GM19328 (cell line): Measurements from ENCODE around the gene GRIN3A.
"Not testable (repeated sequence)": the region's sequence is repeated elsewhere in the genome, so short reads cannot be mapped to it uniquely, and the experiment has no call there.

Experiments used
- ATAC-seq: cut with Tn5 transposase; IDR thresholded peaks from one replicate; pipeline ENCODE4 v1.9.1; 2021; ENCODE audit warnings: mild to moderate bottlenecking, moderate library complexity; ENCODE audit not compliant: unreplicated experiment

GRIN3A gene

DNA sequence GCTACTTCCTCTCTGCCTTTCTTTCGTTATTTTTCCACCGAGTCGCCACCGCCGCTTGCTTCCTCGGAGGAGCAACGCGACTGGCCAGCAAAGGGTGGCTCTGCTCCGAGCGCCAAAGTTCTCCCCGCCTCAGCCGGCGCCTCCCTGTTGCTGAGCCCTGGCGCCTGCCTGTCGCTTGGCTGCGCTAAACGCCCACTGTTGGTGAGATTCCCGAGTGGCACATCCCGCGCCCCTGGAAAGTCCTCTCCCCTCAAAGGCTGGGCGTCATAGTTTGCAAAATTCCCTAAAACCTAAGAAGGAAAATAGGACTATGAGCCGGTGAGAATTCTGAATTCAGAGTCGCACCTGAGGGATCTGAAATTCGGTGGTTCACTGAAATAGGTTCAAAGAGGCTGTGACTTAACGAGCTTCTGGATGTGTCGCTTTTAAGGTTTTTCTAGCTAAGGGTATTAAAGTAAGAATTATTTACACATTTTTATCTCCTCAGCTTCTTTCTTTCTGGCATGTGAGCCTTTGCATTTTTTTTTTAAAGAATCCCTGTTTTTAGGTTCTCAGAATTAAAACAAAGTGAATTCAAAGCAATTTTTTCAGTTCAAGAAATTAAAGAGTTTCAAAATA is at the start of gene GRIN3A:
TSS of gene GRIN3A (minus strand) at position 82 of the 618 bp plus-strand sequence. CDS start 668 bp downstream, outside the sequence.
- no peak for ATAC-seq

DNA sequence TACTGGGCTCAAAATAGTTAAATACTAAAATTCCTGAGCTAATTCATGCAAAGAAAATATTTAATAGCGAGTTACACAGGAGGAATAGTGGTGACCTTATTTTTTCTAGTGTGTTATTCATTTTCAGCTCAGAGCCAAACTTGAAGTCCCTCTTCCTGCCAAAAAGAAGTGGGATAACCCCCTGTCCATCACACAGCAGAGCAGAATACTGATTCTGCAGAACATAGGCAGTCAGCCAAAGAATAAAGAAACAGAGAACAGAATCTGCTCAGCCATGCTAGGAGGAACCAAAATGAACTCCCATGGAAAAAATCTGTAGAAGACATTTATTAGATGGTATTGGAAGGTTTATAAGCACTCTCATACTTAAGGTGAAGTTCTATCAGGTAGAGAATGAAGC is 49.4 kb upstream of the GRIN3A start:
- no peak for ATAC-seq

DNA sequence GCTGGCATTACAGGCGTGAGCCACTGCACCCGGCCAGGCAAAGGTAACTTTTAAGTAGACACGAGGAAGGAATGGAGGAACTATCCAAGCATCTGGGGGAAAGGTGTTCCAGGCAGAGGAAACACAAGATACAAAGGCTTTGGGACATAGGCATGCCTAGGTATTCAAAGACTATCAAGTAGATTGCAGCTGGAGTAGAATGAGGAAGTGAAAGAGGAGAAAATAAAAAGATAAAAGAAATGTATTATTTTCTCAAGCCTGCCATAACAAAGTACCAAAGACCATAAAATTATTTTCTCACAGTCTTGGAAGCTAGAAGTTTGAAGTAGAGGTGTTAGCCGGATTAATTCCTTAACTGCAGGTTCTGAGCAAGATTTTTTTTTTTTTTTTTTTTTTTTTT is 39.9 kb upstream of the GRIN3A start:
- no peak for ATAC-seq

DNA sequence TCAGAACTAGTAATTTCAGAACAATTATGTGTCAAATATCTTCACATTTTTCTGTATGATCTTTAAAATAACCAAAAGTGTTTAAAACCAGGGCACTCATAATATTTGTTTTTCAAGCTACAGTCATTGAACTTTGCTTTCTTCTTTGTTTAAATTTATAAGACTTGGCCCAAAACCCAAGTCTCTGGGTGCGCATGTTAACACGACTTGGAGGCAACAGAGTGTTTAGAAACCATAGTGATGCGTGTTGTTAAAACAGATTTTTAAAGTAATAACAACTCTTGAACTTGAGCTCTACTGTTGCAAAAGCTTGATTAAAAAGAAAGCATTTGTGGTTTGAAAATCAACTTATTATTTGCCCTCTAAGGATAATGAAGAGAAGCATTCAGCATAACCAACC is 26.0 kb upstream of the GRIN3A start:
- no peak for ATAC-seq

DNA sequence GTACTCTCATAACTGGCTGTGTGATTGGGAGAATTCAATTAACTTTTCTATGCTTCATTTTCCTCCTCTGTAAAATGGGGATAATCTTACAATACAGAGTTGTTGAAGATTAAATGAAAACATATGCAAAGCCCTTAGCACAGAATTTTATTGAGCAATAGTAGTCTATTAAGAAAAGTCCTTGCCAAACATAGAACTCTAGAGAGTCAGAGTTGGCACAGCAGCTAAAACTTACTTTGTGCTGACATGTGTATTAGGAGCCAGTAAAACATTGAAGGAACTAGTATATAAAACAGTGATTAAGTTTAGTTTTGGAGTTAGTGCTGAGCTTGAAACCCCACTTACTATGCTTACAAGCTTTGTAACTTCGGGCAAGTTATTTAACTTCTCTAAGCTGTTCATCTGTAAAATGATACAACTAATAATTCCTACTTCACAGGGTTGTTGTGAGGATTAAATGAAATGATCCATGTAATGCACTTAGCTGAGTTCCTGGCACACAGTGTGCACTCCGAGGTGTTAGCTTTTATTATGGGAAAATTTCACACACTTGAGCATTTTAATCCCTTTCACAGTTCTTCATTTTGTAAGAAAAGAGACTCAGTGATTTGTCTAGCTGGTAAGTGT is 20.0 kb upstream of the GRIN3A start:
- ATAC-seq: no peak

DNA sequence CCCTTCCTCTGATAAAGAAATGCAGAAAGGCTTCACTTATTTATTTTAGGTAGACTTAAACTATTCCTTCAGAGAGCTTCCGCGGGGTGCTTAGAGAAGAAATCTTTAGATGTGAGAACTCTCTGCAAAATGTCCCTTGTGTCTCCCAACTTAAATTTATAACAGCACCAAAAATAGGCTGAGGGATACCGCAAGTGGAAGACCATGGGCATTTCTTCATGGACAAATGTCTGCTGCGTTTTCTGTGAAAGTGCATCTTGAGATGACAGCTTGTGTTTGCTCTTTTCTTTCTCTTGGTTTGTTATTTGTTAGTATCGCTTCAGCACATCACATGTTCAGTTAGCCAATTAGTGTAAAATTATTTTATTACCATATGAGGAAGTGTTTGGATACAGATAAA is 15.3 kb upstream of the GRIN3A start:
- ATAC-seq: no peak

DNA sequence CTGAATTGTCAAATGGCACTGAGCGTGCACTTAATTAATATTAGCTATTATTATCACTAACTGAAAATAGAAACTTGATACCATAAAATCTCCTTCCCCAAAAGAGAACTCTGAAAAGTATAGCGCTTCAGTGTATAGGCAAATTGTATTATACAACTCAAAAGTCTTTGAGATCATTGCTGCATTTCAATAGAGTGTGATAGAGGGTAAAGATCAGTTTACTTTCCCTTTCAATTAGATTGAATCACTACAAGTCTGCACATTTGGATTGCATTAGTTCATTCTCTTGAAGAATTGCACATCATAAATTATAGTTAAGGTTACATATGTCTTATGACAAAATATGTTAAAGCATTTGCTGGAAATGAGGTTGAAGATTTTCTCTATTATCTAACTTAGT is 13.4 kb upstream of the GRIN3A start:
- ATAC-seq: no peak

DNA sequence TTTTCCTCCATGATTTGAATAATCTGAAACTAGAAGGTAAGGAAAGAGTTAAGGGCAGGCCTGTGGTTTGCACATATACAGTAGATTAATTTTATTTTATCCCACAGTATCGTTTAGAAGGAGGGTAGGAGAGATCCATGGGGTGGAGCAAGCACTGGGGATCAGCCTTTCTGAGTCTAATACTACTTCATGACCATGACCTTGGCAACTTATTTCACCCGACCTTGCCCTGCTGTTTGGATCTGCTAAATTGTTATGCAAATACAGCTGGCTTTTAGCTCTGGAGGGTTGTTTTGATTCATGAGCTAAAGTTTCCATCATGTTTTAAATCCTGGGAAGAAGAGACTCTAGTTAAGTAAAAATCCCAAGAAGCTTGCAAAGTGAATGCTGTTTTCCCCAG is 864 bp upstream of the GRIN3A start:
- ATAC-seq: no peak

DNA sequence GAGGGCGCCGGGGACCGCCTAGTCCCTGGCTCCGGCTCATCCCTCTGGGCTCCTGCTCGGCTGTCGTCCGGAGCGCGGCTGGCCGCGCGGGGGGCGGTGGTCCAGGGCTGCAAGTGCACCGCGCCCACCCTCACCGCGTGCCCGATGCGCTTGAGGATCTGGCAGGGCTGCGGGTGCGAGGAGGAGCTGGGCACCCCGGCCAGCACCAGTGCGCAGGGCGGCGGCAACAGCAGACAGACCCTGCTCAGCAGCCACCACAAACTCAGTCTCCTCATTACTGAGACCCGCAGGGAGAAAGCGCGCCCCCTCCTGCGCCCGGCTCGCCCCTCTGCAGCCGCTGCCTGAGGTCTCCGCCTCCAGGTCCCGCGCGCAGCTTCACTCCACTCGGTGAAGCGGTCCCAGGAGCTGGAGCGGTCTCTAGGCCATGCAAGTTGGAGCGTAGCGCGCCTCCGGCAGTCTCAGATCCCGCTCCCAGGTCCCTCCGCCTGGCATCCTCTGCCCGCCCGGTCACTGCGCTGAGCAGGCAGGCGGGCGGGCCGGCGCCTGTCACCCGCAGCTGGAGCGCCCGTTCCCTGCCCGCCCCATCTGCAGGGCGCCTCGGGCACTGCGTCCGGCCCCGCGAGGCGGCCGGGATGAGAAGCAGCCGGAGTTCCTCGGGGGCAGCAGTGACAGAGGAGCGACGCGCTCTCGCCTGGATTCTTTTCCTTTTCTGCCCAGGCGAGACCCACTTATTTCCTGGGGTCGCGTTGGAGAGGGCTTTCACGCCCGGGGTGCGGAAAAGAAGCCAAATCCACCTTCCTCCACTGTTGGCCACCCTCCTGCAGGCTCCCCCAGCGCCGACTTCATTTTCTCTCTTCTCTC is 512 bp downstream of the GRIN3A start:
- no peak for ATAC-seq

DNA sequence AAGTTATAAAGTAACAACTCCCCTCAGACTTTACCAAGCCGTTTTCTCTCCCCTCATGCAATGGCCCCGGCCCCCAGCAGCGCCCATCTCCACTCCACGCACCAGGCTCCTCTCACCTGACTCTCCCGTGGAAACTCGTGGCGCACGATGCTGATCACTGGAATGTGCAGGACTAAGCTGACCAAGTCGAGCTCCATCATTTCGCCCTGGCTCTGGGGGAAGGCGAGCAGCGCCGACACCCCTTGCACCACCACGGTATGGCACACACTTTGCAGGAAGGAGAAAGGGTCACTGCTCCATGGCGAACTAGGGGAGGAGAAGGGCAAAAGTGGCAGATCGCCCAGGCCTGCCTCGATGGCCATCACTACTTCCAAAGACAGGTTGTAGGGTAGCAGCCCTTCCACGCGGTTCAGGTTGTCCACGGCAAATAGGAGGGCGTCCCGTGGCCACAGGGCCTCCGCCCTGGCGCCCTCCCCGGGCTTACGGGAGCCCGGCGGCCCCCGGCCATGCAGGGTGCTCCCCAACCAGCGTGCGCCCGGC is 1.2 kb downstream of the GRIN3A start:
- no peak for ATAC-seq

DNA sequence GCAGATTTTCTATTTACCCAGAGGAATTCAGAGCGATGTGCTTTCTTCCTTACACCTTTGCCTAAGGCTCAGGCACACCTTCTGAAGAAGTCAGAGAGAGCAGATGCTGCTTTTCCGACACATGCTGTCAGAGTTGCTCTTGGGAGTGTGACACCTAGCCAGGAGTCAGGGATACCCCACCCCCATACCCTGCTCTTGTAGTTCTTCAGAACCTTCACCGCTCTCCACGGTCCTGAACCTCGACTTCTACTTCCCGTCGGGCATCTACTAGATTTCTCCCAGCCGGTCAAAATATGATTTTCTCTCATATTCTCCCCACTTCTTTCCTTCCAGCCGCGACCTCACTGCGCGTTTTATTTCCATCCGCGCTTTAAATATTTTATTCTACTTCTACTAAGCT is 1.7 kb downstream of the GRIN3A start:
- no peak for ATAC-seq

DNA sequence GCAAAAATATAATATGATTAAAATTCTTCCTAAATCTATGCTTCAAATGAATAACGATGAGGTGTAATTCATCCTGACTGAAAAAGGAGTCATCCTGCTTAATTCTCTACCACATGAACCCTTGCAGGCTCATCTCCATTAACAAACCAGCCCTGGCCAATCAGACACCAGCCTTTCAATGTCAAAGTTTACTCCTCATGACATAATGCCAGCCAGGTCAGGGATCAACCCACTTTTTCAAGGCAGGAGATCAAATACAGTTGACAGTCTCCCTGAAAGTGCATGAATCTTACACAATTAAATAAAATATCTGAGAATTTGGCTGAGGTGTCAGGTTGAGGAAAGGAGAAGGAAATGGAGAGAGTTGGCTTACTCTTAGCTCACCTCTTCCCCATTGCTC is 7.0 kb downstream of the GRIN3A start:
- ATAC-seq: no peak

DNA sequence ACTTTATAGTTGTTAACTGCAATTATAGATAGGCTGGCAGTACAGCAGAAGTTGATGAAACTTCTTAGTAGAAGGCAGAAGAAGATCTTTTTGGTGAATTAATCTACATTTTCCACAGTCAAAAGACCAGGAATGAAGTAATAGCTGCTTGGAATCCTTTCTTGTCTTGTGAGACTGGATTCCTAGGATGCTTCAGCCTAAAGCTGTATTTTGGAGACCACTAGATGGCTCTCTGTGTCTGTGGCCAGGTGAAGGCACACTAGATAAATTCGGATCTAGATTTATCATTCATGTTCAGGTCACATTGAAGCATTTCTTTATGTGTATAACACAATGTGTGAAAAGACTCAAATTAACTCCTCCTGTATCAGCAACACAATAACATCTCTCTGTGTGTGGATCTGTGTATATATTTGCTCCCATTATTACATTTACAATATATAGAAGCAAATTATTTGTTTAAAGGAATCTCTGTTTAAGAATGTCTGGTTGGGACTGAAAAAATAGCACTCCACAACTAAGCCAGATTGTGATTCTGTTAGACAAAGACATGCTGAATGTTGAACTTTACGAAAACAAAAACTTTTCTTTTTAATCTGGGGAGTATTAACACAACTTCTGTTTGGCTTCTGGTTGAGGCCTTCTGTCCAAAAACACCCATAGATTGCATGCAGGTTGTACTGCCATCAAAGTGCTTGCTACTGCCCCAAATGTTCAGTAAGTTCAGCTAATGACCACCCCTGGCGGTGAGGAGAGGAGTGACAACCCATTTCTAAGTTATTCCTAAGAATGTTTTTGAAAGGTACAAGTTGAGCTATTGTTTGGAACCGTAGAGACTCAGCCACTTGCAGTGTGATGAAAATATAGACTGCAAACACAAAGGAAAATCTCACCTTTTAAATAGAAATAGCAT is 10.6 kb downstream of the GRIN3A start:
- peak; percentile 80 for ATAC-seq

DNA sequence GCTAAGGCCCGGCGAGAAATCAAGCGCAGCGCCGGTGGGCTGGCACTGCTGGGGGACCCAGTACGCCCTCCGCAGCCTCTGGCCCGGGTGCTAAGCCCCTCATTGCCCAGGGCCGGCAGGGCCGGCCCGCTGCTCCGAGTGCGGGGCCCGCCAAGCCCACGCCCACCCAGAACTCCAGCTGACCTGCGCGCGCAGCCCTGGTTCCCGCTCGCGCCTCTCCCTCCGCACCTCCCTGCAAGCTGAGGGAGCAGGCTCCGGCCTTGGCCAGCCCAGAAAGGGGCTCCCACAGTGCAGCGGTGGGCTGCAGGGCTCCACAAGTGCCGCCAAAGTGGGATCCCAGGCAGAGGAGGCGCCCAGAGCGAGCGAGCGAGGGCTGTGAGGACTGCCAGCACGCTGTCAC is 14.2 kb downstream of the GRIN3A start:
- not testable (repeated sequence) for ATAC-seq

DNA sequence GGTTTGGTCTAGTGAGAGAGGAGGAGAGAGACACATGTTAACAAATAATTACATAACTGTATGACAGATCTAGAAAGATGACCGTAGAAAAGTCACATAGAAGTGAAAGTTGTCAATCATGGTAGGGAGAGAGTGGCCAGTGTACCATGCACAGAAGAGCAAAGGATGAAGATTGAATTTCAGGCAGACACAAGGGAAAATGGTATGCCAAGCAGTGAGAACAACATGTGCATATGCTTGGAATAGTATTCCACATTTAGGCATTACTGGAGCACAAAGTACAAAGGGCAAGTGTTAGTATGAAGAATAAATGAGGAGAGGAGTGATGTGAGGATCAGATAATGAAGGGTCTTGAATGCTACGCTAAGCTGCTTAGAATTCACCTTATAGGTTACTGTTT is 20.3 kb downstream of the GRIN3A start:
- no peak for ATAC-seq

DNA sequence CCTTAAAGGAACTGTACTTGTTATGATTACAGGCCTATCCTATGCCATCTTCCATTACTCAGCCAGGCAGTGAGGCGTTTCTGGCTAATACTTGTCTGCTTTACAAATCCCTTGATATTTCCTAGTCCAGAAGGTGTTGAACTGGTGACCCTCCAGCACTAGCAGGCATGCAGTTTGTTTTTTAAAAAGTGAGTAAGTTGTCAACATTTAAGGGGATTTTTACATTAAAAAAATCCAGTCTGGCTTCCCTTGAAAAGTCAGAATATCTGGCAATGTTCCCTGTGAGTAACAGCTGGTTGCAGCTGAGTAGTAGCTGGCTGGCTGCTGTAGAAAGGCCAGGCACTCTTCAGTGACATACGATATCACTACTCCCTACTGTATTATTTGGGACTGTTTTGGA is 21.8 kb downstream of the GRIN3A start:
- no peak for ATAC-seq

DNA sequence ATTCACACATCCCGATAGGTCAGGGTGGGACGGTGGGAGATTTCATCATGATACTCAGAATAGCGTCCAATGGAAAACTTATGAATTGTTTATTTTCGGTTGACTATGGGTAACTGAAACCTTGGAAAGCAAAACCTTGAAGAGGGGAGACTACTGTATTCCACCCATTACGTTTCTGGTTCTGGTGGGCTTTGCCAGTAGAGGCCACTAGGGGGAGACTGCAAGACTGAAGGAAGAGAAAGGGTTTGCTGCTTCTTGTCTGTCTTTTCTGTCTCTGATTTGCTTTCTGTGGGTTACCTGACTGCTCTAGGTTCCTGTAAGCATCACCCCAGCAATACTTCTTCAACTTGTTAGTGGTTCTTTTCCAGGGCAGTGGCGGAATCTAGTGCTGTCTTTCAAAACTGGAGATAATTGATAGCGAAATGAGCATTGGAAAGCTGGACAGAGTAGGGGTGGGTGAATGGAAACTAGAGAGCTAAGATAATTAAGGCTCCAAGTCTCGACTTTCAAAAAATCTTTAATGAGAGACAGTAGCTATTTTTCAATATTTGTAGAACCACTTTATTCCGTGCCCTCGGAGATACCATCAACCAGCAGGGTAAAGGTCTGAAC is 27.0 kb downstream of the GRIN3A start:
- ATAC-seq: peak; percentile 77

DNA sequence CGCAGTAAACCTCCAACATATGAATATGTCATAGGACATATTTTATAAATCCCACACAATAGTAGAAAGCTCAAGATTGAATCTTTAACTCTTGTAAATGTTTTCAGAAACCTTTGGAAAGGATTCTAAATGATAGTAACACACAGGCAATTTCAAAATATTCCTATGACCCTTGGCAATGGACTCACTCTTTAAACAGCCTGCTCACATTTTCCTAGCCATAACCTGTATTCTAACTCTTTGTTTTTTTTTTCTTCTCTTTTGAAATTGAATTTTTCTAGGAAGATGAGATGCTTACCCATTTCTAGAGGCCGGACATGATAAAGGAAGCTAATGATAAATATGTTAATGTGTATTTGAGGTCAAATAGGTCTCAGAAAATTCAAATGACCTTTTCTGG is 29.6 kb downstream of the GRIN3A start:
- no peak for ATAC-seq

DNA sequence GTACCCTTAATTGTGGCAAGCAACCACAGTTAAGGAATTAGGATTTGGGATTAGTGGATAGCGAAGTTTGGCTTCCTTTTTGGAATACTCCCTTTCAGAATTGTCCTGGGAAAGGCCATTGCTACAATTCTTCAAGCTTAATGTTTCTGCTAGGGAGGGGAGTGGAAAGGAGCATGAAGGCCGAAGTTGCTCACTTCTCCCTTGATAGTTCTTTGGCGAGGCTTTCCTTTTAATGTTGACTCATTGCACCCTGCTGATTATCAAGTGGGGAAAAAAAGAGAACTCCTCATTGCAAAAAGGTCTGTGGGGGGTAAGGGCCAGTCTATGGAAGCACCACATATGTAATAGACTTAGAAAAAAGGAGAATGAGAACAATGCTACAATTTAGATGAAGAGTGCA is 30.7 kb downstream of the GRIN3A start:
- ATAC-seq: no peak

DNA sequence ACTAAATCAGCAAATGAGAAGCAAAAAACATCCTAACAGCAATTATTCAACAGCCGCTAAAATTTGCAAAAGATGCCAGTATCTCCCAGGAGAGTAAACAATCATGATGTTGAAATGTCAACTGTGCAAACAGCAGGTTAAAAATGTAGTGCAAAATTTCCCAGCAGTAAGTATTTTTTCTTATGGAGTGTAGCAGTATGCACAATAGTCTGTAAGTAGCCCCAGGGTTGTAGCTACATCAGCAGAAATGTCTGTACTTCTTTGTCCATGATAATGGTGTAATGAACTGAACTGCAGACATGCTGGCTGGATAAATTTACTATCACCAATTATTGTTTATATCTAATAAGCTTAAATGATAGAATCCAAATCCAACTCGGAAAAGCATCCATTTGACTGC is 31.4 kb downstream of the GRIN3A start:
- ATAC-seq: no peak
